LNCAP (cell line): Measurements from ENCODE around the gene CDK2AP2.

Experiments
- CTCF ChIP-seq: fragments of 450-650 bp; IDR thresholded peaks from 2 replicates; pipeline ENCODE4 v1.5.1; 2017; ENCODE audit warnings: mild to moderate bottlenecking

Gene CDK2AP2

GRCh38 chr11:67522338-67522737 lies 14.4 kb upstream of the CDK2AP2 start:
- TF ChIP-seq CTCF: no peak

- TF ChIP-seq CTCF: no peak
Measured at GRCh38 chr11:67521924-67522323, 14.0 kb upstream of the CDK2AP2 start.

- TF ChIP-seq CTCF: no peak
Measured at GRCh38 chr11:67520856-67521824, 13.2 kb upstream of the CDK2AP2 start.

- TF ChIP-seq CTCF: no peak
Measured at GRCh38 chr11:67519726-67520125, 11.8 kb upstream of the CDK2AP2 start.

- no peak for TF ChIP-seq CTCF
Measured at GRCh38 chr11:67517784-67518552, 10.0 kb upstream of the CDK2AP2 start.

- TF ChIP-seq CTCF: no peak
Measured at GRCh38 chr11:67516806-67517205, 8.8 kb upstream of the CDK2AP2 start.

- no peak for TF ChIP-seq CTCF
Measured at GRCh38 chr11:67514116-67514515, 6.2 kb upstream of the CDK2AP2 start.
